Activated CD4-positive, alpha-beta T cell treated with anti-CD3 and anti-CD28 coated beads, Interleukin-2, amount 50 U/mL, for 4 hours (primary cell): ENCODE measurements around the gene CNMD.

Source experiments
- DNase-seq, 2 experiments: peaks; one replicate each; pipeline ENCODE4 v3.0.0-alpha.2; 2020

CNMD gene

GRCh38 chr13:52739468-52740071, at the start of gene CNMD:
CNMD (minus strand) TSS chr13:52739820; CDS start chr13:52739701, 119 bp downstream.
- no peak for DNase-seq

DNA sequence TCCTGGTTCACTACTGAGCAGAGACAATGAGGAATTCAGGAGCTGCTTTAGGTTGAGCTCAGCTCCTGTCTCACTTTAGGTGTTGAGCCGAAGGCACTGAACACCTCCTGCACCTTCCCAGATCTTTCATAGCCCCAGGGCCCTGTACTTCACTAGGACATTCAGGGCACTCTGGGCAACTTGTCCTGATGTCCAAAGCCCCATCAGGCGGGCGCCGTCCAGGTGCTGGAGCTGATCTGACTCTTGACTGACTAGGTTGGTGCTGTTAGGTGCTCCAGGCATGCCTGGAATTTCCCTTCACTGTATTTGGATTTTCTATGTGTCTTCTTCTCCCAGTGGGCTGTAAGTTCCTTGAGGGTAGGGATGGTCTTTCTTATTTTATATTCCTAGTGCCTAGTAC, 48.4 kb upstream of the CNMD start:
- DNase-seq, result no peak

GRCh38 chr13:52787235-52787634, 47.6 kb upstream of the CNMD start:
- DNase-seq, result no peak

GRCh38 chr13:52786766-52787165, 47.1 kb upstream of the CNMD start:
- DNase-seq, result no peak

GRCh38 chr13:52785739-52786138, 46.1 kb upstream of the CNMD start:
- no peak for DNase-seq

DNA sequence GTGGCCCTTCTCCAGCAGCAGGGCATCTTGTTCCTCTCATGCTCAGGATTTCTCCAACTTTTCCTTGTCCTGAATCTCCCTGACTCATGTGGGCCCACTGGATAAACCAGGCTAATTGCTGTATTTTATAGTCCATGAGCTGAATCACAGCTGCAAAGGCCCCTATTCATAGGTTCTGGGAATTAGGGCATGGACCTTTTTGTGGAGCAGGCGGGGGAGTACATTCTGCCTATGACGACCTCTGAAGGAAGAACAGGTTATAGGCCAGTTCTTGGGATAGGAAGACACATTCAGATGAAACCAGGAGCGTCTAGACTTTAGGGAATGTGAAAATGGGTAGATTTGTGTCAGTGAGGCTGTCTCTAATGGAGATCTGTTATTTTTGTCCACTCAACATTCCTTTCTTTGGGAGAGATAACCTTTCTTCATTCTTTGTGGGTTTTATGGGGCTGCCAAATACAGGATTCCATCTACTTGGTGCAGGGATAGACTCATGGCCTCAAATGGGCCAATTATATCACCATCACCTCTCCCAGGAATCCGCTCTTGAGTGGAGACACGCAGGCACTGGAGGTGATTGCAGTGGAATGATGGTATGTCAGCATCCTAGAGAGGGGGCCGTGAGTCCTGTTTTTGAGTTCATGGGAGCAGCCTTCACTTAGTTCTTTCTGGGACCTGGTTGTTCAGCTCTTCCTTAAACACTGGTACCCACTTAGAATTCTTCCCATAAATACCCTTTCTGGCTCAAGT, 45.1 kb upstream of the CNMD start:
- no peak for DNase-seq

- DNase-seq, result no peak
These were observed 44.3 kb upstream of the CNMD start for GRCh38 chr13:52783943-52784342.

DNA sequence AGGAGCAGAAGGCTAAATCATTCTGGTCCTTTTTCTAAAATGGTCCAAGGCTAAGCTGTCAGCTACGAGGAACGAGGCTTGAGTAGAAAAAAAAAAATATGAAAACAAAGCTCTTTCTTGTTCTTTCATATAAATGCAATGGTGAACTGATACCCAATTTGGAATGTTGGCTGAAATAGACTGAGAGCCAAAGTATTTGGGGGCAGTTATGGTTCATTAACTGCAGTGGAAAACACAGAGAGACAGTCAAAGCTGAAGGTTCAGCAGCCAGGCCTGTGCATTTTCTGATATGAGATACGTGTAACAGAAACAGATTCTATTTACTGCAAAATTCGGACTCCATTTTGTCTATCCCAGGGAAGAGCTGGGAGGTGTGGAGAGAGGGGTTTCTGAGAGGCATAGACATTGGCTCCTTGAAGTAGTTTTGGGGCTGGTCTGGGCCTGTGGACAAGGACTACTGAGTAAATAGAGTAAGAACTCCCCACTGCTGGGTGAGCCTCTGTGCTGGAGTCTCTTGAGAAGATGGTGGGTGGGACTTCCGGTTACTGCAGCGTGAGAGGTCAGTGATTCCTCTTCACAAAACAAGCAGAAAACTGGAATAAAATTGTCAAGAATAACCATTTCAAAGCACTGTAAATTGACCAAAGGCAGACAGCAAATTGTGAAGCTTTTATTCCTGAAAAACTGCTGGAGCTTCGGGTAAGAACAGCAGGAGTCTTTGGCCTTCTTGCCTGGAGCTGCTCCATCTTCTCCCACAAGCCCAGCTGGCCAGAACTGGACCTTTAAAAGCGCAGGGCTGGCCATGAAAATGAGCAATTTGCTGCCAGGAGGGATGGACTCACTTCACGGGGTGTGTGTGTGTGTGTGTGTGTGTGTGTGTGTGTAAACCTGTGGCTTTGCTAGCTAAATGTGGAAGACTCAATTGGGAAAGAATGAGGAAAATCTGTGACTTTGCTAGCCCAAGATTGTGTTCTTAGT, 43.1 kb upstream of the CNMD start:
- DNase-seq, result no peak

- no peak for DNase-seq
These were observed 41.0 kb upstream of the CNMD start for GRCh38 chr13:52780611-52781010.

- DNase-seq, result no peak
These were observed 40.5 kb upstream of the CNMD start for GRCh38 chr13:52780092-52780491.

- no peak for DNase-seq
These were observed 39.5 kb upstream of the CNMD start for GRCh38 chr13:52779103-52779502.

DNA sequence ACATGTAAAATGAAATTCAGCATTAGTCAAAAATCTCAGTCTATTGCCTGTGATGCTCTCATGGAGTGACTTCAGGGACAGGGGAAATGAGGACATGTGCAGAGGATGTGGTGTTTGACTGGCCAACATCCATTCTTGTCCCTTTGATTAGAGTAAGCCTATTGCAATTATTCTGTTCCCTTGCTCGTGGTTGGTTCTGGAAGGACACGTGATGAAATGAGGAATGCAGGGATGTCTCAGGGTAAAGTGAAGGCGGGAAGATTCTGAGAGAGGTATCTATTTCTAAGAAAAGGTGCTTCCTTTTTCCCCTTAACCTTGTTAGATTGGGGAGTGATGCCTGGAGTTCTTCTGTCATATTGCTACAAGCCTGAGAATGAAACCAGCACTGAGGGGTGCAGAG, 37.1 kb upstream of the CNMD start:
- DNase-seq, result no peak

GRCh38 chr13:52775511-52775910, 35.9 kb upstream of the CNMD start:
- DNase-seq, result no peak

- no peak for DNase-seq
These were observed 28.4 kb upstream of the CNMD start for GRCh38 chr13:52767949-52768516.

GRCh38 chr13:52765611-52766390, 26.2 kb upstream of the CNMD start:
- DNase-seq, result no peak

- no peak for DNase-seq
These were observed 20.5 kb upstream of the CNMD start for GRCh38 chr13:52760077-52760476.

- DNase-seq, result no peak
These were observed 18.5 kb upstream of the CNMD start for GRCh38 chr13:52758114-52758513.

GRCh38 chr13:52751196-52751595, 11.6 kb upstream of the CNMD start:
- DNase-seq, result no peak

DNA sequence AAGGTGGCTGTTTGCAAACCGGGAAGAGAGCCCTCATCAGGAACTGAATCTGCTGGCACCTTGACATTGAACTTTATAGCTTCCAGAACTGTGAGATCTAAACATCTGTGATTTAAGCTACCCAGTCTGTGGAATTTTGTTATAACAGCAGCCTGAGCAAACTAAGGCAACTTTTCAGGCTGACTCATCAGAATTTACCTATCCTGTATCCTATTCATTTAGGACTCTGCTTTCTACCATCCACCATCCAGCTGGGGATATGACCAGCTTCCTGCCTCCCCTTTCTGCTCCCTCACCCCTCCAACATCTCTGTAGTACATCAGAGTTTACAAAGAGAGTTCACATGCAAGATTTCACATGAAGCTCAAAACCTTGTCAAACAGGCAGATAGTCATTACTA, 11.1 kb upstream of the CNMD start:
- no peak for DNase-seq

DNA sequence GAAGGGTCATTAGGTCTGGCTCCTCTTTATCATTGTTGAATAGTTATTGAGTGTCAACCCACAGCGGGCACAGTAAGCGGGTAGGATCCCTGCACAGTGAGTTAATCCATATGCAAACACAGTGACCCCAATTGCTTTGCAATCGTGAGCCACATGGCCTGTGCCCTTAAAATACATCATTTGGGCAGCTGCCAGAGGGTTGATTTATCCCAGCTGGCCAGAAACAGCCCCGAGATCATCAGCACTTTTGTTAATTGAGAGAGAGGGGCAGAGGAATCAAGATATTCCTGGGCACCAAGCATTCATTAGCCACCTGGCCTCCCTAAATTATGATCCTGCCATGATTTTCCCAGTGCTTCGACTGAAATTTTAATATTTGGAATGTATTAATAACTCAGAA, 9.8 kb upstream of the CNMD start:
- no peak for DNase-seq

DNA sequence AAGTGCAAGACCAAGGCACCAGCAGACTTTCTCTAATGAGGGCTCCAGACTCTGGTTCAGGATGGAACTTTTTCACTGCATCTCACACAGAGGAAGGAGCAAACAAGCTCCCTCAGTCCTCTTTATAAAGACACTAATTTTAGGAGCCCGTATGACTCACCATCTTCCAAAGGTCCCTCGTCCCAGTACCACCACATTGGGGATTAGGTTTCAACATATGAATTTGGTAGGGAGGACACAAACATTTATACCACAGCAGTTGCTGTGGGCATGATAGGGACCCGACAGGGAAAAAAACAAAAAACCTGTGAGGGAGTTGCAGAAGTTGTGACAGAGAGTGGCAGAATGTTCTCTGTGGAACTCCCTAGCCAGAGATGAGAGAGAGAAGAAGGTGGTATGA, 6.5 kb upstream of the CNMD start:
- DNase-seq, result no peak

DNA sequence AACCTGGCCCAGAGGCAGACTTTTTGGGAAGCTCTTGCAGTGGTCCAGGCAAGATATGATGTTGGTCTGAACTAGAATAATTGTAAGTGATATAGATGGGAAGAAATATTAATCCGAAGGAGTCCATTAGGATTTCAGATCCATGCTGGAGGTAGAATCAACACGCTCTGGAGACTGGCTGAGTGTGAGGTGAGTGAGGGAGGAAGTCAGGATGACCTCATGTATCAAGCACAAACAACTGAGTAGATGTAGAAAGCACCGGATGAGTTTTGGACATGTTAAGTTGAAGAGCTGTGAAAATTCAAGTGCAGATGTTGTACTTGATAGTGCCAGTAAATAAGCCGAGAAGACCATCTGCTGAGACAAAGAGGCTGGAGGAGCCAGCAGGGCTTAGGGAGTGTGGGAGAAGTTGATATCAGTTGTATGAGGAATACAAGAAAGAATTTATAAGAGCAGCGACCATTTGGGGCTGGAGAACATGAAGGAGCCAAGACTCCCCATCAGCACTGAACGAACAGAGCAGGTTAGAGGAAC, 5.3 kb upstream of the CNMD start:
- no peak for DNase-seq
